ENCODE measurements around the gene SMYD3.

The SMYD3 gene

GRCh38 chr1:246218686-246219085 lies 288.4 kb downstream of the SMYD3 start:
- Histone ChIP-seq H3K27me3 (replicated peaks in 2 of 5; ENCODE audit: control insufficient read depth in 4 of 5, insufficient read depth in 5 of 5, low read length in 4 of 5) (no peaks in the 10 kb centered on the region), H3K36me3 (ENCODE audit: control insufficient read depth in 4 of 4, insufficient read depth in 4 of 4, low read length in 3 of 4) (peaks cover 0 to 2% (median 0%) of the 10 kb centered on the region in 4 experiments), H3K9me3 (ENCODE audit: control extremely low read depth in 1 of 5, control insufficient read depth in 4 of 5, insufficient read depth in 2 of 5, low read depth in 1 of 5, low read length in 4 of 5) (peaks cover 0 to 20% (median 8%) of the 10 kb centered on the region in 5 experiments), H3K4me1 (ENCODE audit: control extremely low read depth in 1 of 4, control insufficient read depth in 4 of 4, insufficient read depth in 4 of 4, low read length in 3 of 4) (peaks cover 3 to 54% (median 29%) of the 10 kb centered on the region in 4 experiments), H3K4me3 (ENCODE audit: control insufficient read depth in 1 of 7, extremely low read depth in 1 of 7, insufficient read depth in 4 of 7, low read depth in 2 of 7, low read length in 6 of 7) (no peak overlapping the region), H3K27ac (ENCODE audit: insufficient read depth in 1 of 2, low read depth in 1 of 2, low read length in 2 of 2, poor library complexity in 1 of 2, severe bottlenecking in 2 of 2) (no peak overlapping the region)
- CTCF ChIA-PET = interaction anchor here (0.6 to 1.0 kb wide), 3 partner anchors 25 to 97 kb away, joined by 3 read pairs; no protein-coding TSS in a partner anchor
- DNase-seq = peak in 1 of 3 donors; percentile 53
- no CpG with 5 or more reads among the region's 2 CpGs for WGBS (ENCODE audit: insufficient coverage)
- POLR2A ChIA-PET = no interaction called here

GRCh38 chr1:246216906-246217305 lies 290.2 kb downstream of the SMYD3 start:
- CTCF ChIA-PET = no interaction called here
- POLR2A ChIA-PET = no interaction called here
- Histone ChIP-seq H3K27me3 (replicated peaks in 2 of 5; ENCODE audit: control insufficient read depth in 4 of 5, insufficient read depth in 5 of 5, low read length in 4 of 5) (no peaks in the 10 kb centered on the region), H3K4me3 (ENCODE audit: control insufficient read depth in 1 of 7, extremely low read depth in 1 of 7, insufficient read depth in 4 of 7, low read depth in 2 of 7, low read length in 6 of 7) (peak overlapping the region in 1 of 7 experiments; percentile 9), H3K9me3 (ENCODE audit: control extremely low read depth in 1 of 5, control insufficient read depth in 4 of 5, insufficient read depth in 2 of 5, low read depth in 1 of 5, low read length in 4 of 5) (peaks cover 0 to 20% (median 8%) of the 10 kb centered on the region in 5 experiments), H3K4me1 (ENCODE audit: control extremely low read depth in 1 of 4, control insufficient read depth in 4 of 4, insufficient read depth in 4 of 4, low read length in 3 of 4) (peaks cover 8 to 65% (median 39%) of the 10 kb centered on the region in 4 experiments), H3K36me3 (ENCODE audit: control insufficient read depth in 4 of 4, insufficient read depth in 4 of 4, low read length in 3 of 4) (no peaks in the 10 kb centered on the region), H3K27ac (ENCODE audit: insufficient read depth in 1 of 2, low read depth in 1 of 2, low read length in 2 of 2, poor library complexity in 1 of 2, severe bottlenecking in 2 of 2) (no peak overlapping the region)
- peak; percentile 34 to 67 (median 62) for DNase-seq

DNA sequence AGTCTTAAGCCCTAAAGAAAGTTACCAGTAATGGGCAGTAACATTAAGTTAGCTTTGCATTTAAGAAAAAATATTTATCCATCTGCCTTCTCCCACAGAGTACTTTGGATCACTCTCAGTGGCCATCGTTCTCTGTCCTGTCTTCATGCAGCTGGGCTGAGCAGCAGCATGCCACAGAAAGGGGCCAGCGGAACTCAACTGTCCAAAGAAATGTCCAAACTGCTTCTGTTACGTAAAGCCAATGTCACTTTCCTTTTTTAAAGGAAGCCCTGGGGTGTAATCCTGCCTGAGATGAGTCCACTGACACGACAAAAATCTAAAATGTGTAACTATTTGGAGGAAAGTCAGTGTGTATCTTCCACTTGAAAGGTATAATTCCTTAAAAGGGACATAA lies 291.6 kb downstream of the SMYD3 start:
- 77% methylated on average over 3 of the region's 4 CpGs for WGBS (ENCODE audit: insufficient coverage)
- CTCF ChIA-PET = interaction anchor here (1.4 to 1.5 kb wide), 2 partner anchors 9 to 11 kb away, joined by 4 to 7 read pairs; no protein-coding TSS in a partner anchor
- POLR2A ChIA-PET = interaction anchor here (1.1 kb wide), 1 partner anchor 9 kb away, joined by 5 read pairs; no protein-coding TSS in a partner anchor

GRCh38 chr1:246214708-246215509 lies 292.2 kb downstream of the SMYD3 start:
- Histone ChIP-seq H3K4me1 (ENCODE audit: control extremely low read depth in 1 of 4, control insufficient read depth in 4 of 4, insufficient read depth in 4 of 4, low read length in 3 of 4) (peaks cover 9 to 73% (median 40%) of the 10 kb centered on the region in 4 experiments), H3K36me3 (ENCODE audit: control insufficient read depth in 4 of 4, insufficient read depth in 4 of 4, low read length in 3 of 4) (no peaks in the 10 kb centered on the region), H3K9me3 (ENCODE audit: control extremely low read depth in 1 of 5, control insufficient read depth in 4 of 5, insufficient read depth in 2 of 5, low read depth in 1 of 5, low read length in 4 of 5) (peaks cover 0 to 4% (median 0%) of the 10 kb centered on the region in 5 experiments), H3K27ac (ENCODE audit: insufficient read depth in 1 of 2, low read depth in 1 of 2, low read length in 2 of 2, poor library complexity in 1 of 2, severe bottlenecking in 2 of 2) (peak overlapping the region; percentile 64 to 87), H3K4me3 (ENCODE audit: control insufficient read depth in 1 of 7, extremely low read depth in 1 of 7, insufficient read depth in 4 of 7, low read depth in 2 of 7, low read length in 6 of 7) (peak overlapping the region in 3 of 7 experiments; percentile 11 to 32 (median 28)), H3K27me3 (replicated peaks in 2 of 5; ENCODE audit: control insufficient read depth in 4 of 5, insufficient read depth in 5 of 5, low read length in 4 of 5) (no peaks in the 10 kb centered on the region)
- WGBS (ENCODE audit: insufficient coverage) = 17% methylated on average over 5 of the region's 9 CpGs
- DNase-seq = peak; percentile 92 to 99 (median 97)
- ChIA-PET CTCF (interaction anchor here (0.9 to 1.5 kb wide), 5 partner anchors 9 to 106 kb away, joined by 3 to 7 read pairs (median 4); no protein-coding TSS in a partner anchor), POLR2A (interaction anchor here (1.1 kb wide), 1 partner anchor 10 kb away, joined by 5 read pairs; no protein-coding TSS in a partner anchor)

More for the DNA sequence above, 291.6 kb downstream of the SMYD3 start:
- peaks cover 0 to 7% (median 1%) of the 10 kb centered on the region in 5 experiments for H3K9me3 ChIP-seq (ENCODE audit: control extremely low read depth in 1 of 5, control insufficient read depth in 4 of 5, insufficient read depth in 2 of 5, low read depth in 1 of 5, low read length in 4 of 5)
- DNase-seq = no peak
- H3K4me1 ChIP-seq (ENCODE audit: control extremely low read depth in 1 of 4, control insufficient read depth in 4 of 4, insufficient read depth in 4 of 4, low read length in 3 of 4) = peaks cover 8 to 70% (median 39%) of the 10 kb centered on the region in 4 experiments
- H3K27ac ChIP-seq (ENCODE audit: insufficient read depth in 1 of 2, low read depth in 1 of 2, low read length in 2 of 2, poor library complexity in 1 of 2, severe bottlenecking in 2 of 2) = peak overlapping the region; percentile 46 to 87
- no peaks in the 10 kb centered on the region for H3K27me3 ChIP-seq (replicated peaks in 2 of 5; ENCODE audit: control insufficient read depth in 4 of 5, insufficient read depth in 5 of 5, low read length in 4 of 5)
- H3K36me3 ChIP-seq (ENCODE audit: control insufficient read depth in 4 of 4, insufficient read depth in 4 of 4, low read length in 3 of 4) = no peaks in the 10 kb centered on the region
- peak overlapping the region in 2 of 7 experiments; percentile 11 to 32 for H3K4me3 ChIP-seq (ENCODE audit: control insufficient read depth in 1 of 7, extremely low read depth in 1 of 7, insufficient read depth in 4 of 7, low read depth in 2 of 7, low read length in 6 of 7)

- Histone ChIP-seq H3K4me1 (ENCODE audit: control extremely low read depth in 1 of 4, control insufficient read depth in 4 of 4, insufficient read depth in 4 of 4, low read length in 3 of 4) (peaks cover 13 to 73% (median 41%) of the 10 kb centered on the region in 4 experiments), H3K36me3 (ENCODE audit: control insufficient read depth in 4 of 4, insufficient read depth in 4 of 4, low read length in 3 of 4) (no peaks in the 10 kb centered on the region), H3K4me3 (ENCODE audit: control insufficient read depth in 1 of 7, extremely low read depth in 1 of 7, insufficient read depth in 4 of 7, low read depth in 2 of 7, low read length in 6 of 7) (no peak overlapping the region), H3K27me3 (replicated peaks in 2 of 5; ENCODE audit: control insufficient read depth in 4 of 5, insufficient read depth in 5 of 5, low read length in 4 of 5) (no peaks in the 10 kb centered on the region), H3K27ac (ENCODE audit: insufficient read depth in 1 of 2, low read depth in 1 of 2, low read length in 2 of 2, poor library complexity in 1 of 2, severe bottlenecking in 2 of 2) (peak overlapping the region; percentile 64 to 87), H3K9me3 (ENCODE audit: control extremely low read depth in 1 of 5, control insufficient read depth in 4 of 5, insufficient read depth in 2 of 5, low read depth in 1 of 5, low read length in 4 of 5) (no peaks in the 10 kb centered on the region)
- ChIA-PET CTCF (interaction anchor here (0.9 to 1.7 kb wide), 6 partner anchors 10 to 105 kb away, joined by 3 to 7 read pairs (median 4); no protein-coding TSS in a partner anchor), POLR2A (interaction anchor here (0.7 kb wide), 1 partner anchor 957 kb away, joined by 3 read pairs; no protein-coding TSS in a partner anchor)
- no peak for DNase-seq
- WGBS (ENCODE audit: insufficient coverage) = no CpG with 5 or more reads among the region's 1 CpG
Observed at GRCh38 chr1:246213947-246214346, 293.1 kb downstream of the SMYD3 start.

- H3K27me3 ChIP-seq (replicated peaks in 2 of 5; ENCODE audit: control insufficient read depth in 4 of 5, insufficient read depth in 5 of 5, low read length in 4 of 5) = no peaks in the 10 kb centered on the region
- ChIA-PET CTCF (interaction anchor here (0.9 to 1.7 kb wide), 3 partner anchors 13 to 56 kb away, joined by 3 to 4 read pairs (median 4); no protein-coding TSS in a partner anchor), POLR2A (interaction anchor here (0.7 kb wide), 1 partner anchor 956 kb away, joined by 3 read pairs; no protein-coding TSS in a partner anchor)
- no peaks in the 10 kb centered on the region for H3K9me3 ChIP-seq (ENCODE audit: control extremely low read depth in 1 of 5, control insufficient read depth in 4 of 5, insufficient read depth in 2 of 5, low read depth in 1 of 5, low read length in 4 of 5)
- no peaks in the 10 kb centered on the region for H3K36me3 ChIP-seq (ENCODE audit: control insufficient read depth in 4 of 4, insufficient read depth in 4 of 4, low read length in 3 of 4)
- 96% methylated on average over 3 of the region's 3 CpGs for WGBS (ENCODE audit: insufficient coverage)
- H3K27ac ChIP-seq (ENCODE audit: insufficient read depth in 1 of 2, low read depth in 1 of 2, low read length in 2 of 2, poor library complexity in 1 of 2, severe bottlenecking in 2 of 2) = peak overlapping the region; percentile 64 to 87
- H3K4me1 ChIP-seq (ENCODE audit: control extremely low read depth in 1 of 4, control insufficient read depth in 4 of 4, insufficient read depth in 4 of 4, low read length in 3 of 4) = peaks cover 13 to 72% (median 38%) of the 10 kb centered on the region in 4 experiments
- DNase-seq = no peak
- no peak overlapping the region for H3K4me3 ChIP-seq (ENCODE audit: control insufficient read depth in 1 of 7, extremely low read depth in 1 of 7, insufficient read depth in 4 of 7, low read depth in 2 of 7, low read length in 6 of 7)
Observed at GRCh38 chr1:246213502-246213901, 293.6 kb downstream of the SMYD3 start.

Data from common myeloid progenitor, CD34-positive (primary cell).